H9 (cell line): ENCODE measurements around the gene IRF4. TPM values are rescaled to one million over a fixed set of nuclear protein-coding genes. Genes with fewer than 3 reads are reported as not detected.

Source experiments
- DNase-seq: peaks from one replicate; pipeline ENCODE4 v3.0.0-alpha.2; 2017
- H2AFZ ChIP-seq: one replicate; pipeline ENCODE4 v1.6.1; 2013; ENCODE audit warnings: mild to moderate bottlenecking, low read length, control low read depth, moderate library complexity
- H2AK5ac ChIP-seq: 2 replicates; pipeline ENCODE4 v1.6.1; 2013; ENCODE audit warnings: low read length, control low read depth, mixed read lengths; ENCODE audit not compliant: insufficient read length
- H2BK120ac ChIP-seq: one replicate; pipeline ENCODE4 v1.6.1; 2013; ENCODE audit warnings: low read depth, mild to moderate bottlenecking, low read length, control low read depth, inconsistent platforms; ENCODE audit not compliant: poor library complexity, severe bottlenecking
- H2BK12ac ChIP-seq: 2 replicates; pipeline ENCODE4 v1.6.1; 2013; ENCODE audit warnings: low read length, control low read depth, mixed read lengths, low read depth; ENCODE audit not compliant: insufficient read length
- H2BK15ac ChIP-seq: 2 replicates; pipeline ENCODE4 v1.6.1; 2013; ENCODE audit warnings: low read depth, low read length, control low read depth
- H2BK20ac ChIP-seq: one replicate; pipeline ENCODE4 v1.6.1; 2013; ENCODE audit warnings: low read depth, mild to moderate bottlenecking, low read length, control low read depth, inconsistent platforms; ENCODE audit not compliant: poor library complexity, severe bottlenecking
- H2BK5ac ChIP-seq: 2 replicates; pipeline ENCODE4 v1.6.1; 2013; ENCODE audit warnings: low read length, control low read depth, mixed read lengths; ENCODE audit not compliant: insufficient read length
- H3K14ac ChIP-seq: 2 replicates; pipeline ENCODE4 v1.6.1; 2013; ENCODE audit warnings: low read length, control low read depth; ENCODE audit not compliant: insufficient read depth
- H3K18ac ChIP-seq: 2 replicates; pipeline ENCODE4 v1.6.1; 2013; ENCODE audit warnings: low read depth, mild to moderate bottlenecking, mixed read lengths, low read length, control low read depth; ENCODE audit not compliant: insufficient read length
- H3K23ac ChIP-seq: 2 replicates; pipeline ENCODE4 v1.6.1; 2013; ENCODE audit warnings: low read length, control low read depth, mixed read lengths, low read depth; ENCODE audit not compliant: insufficient read length
- H3K23me2 ChIP-seq: 2 replicates; pipeline ENCODE4 v1.6.1; 2013; ENCODE audit warnings: low read depth, mild to moderate bottlenecking, mixed read lengths, low read length, control low read depth; ENCODE audit not compliant: insufficient read length, poor library complexity, severe bottlenecking
- H3K27ac ChIP-seq: 2 replicates; pipeline ENCODE4 v1.5.1; 2013; ENCODE audit warnings: low read length, control low read depth, mixed read lengths, low read depth; ENCODE audit not compliant: insufficient read length
- H3K27me3 ChIP-seq: 2 replicates; pipeline ENCODE4 v1.6.1; 2013; ENCODE audit warnings: low read length, control low read depth, inconsistent platforms; ENCODE audit not compliant: insufficient read depth
- H3K4ac ChIP-seq: 2 replicates; pipeline ENCODE4 v1.6.1; 2013; ENCODE audit warnings: low read depth, mild to moderate bottlenecking, control low read depth, inconsistent platforms, low read length, moderate library complexity
- H3K4me1 ChIP-seq: 2 replicates; pipeline ENCODE4 v1.6.1; 2013; ENCODE audit warnings: low read length, control low read depth, inconsistent platforms; ENCODE audit not compliant: insufficient read depth
- H3K4me2 ChIP-seq: 2 replicates; pipeline ENCODE4 v1.6.1; 2013; ENCODE audit warnings: low read length, control low read depth, mixed read lengths; ENCODE audit not compliant: insufficient read length, insufficient read depth
- H3K56ac ChIP-seq: 2 replicates; pipeline ENCODE4 v1.6.1; 2013; ENCODE audit warnings: low read depth, mild to moderate bottlenecking, mixed read lengths, low read length, control low read depth; ENCODE audit not compliant: insufficient read length
- H3K79me1 ChIP-seq: 2 replicates; pipeline ENCODE4 v1.6.1; 2013; ENCODE audit warnings: low read depth, mild to moderate bottlenecking, moderate library complexity, low read length, control low read depth, inconsistent platforms; ENCODE audit not compliant: insufficient read depth, poor library complexity, severe bottlenecking
- H3K79me2 ChIP-seq: 2 replicates; pipeline ENCODE4 v1.6.1; 2013; ENCODE audit warnings: low read length, control low read depth, inconsistent platforms; ENCODE audit not compliant: insufficient read depth
- H3K9ac ChIP-seq: 2 replicates; pipeline ENCODE4 v1.6.1; 2013; ENCODE audit warnings: low read length, control low read depth, mixed read lengths; ENCODE audit not compliant: insufficient read length; ENCODE audit errors: extremely low read depth
- H3K9me3 ChIP-seq: one replicate; pipeline ENCODE4 v1.6.1; 2013; ENCODE audit warnings: low read depth, low read length, inconsistent platforms; ENCODE audit not compliant: control insufficient read depth
- H3T11ph ChIP-seq: one replicate; pipeline ENCODE4 v1.6.1; 2013; ENCODE audit warnings: mild to moderate bottlenecking, low read length, control low read depth, inconsistent platforms
- H4K20me1 ChIP-seq: one replicate; pipeline ENCODE4 v1.6.1; 2013; ENCODE audit not compliant: control insufficient read depth, insufficient read length, insufficient read depth
- H4K5ac ChIP-seq: 2 replicates; pipeline ENCODE4 v1.6.1; 2013; ENCODE audit warnings: low read depth, mild to moderate bottlenecking, mixed read lengths, low read length, control low read depth; ENCODE audit not compliant: insufficient read length
- H4K8ac ChIP-seq: replicated peaks from 2 replicates; pipeline ENCODE4 v1.6.1; 2013; ENCODE audit warnings: low read length, control low read depth, mixed read lengths, low read depth; ENCODE audit not compliant: insufficient read length
- H4K91ac ChIP-seq: 2 replicates; pipeline ENCODE4 v1.6.1; 2013; ENCODE audit warnings: low read depth, mild to moderate bottlenecking, moderate library complexity, mixed read lengths, low read length, control low read depth; ENCODE audit not compliant: insufficient read length
- H3K27ac Mint-ChIP-seq, 3 experiments: 2 replicates in 2 of 3; 3 replicates in 1 of 3; pipeline ENCODE4 v1.8.0; 2020 to 2021; ENCODE audit warnings: mixed read lengths in 3 of 3, mild to moderate bottlenecking in 1 of 3, moderate library complexity in 1 of 3
- H3K27me3 Mint-ChIP-seq: 2 replicates; pipeline ENCODE4 v1.8.0; 2021; ENCODE audit warnings: low read depth, mild to moderate bottlenecking, moderate library complexity, mixed read lengths
- H3K36me3 Mint-ChIP-seq, 3 experiments: 2 replicates in 2 of 3; 3 replicates in 1 of 3; pipeline ENCODE4 v1.8.0; 2020 to 2021; ENCODE audit warnings: low read depth in 3 of 3, mixed read lengths in 3 of 3; ENCODE audit not compliant: insufficient read depth in 1 of 3
- H3K4me1 Mint-ChIP-seq, 2 experiments: 2 replicates each; pipeline ENCODE4 v1.8.0; 2020; ENCODE audit warnings: mixed read lengths in 2 of 2
- H3K4me3 Mint-ChIP-seq, 2 experiments: 2 replicates in 1 of 2; 3 replicates in 1 of 2; pipeline ENCODE4 v1.8.0; 2020 to 2021; ENCODE audit warnings: mild to moderate bottlenecking in 2 of 2, mixed read lengths in 2 of 2, moderate library complexity in 1 of 2
- H3K9me3 Mint-ChIP-seq, 2 experiments: 2 replicates in 1 of 2; 3 replicates in 1 of 2; pipeline ENCODE4 v1.8.0; 2020; ENCODE audit warnings: mild to moderate bottlenecking in 2 of 2, mixed read lengths in 2 of 2, moderate library complexity in 1 of 2
- WGBS: extraction: QIAGEN DNeasy Blood & Tissue Kit; methylation state at CpG from one replicate; pipeline ENCODE4 v1.1.7; 2013; ENCODE audit warnings: missing lambda C conversion rate, low lambda C conversion rate, mixed read lengths; ENCODE audit not compliant: insufficient read length; ENCODE audit errors: extremely low coverage; 5-methylcytosine and 5-hydroxymethylcytosine counted together
- total RNA-seq: library from RNA; stranded (reverse); gene quantifications from 2 replicates; pipeline ENCODE4 v1.2.1, GENCODE V29; 2021
- TF ChIP-seq, protein P1 (sequence below): fragments of 200-600 bp; sonication (generic); conservative IDR thresholded peaks from 3 replicates; pipeline ENCODE4 v1.8.0; 2021; ENCODE audit warnings: antibody characterized with exemption, mild to moderate bottlenecking

IRF4 gene
- total RNA-seq, 1 experiment from 2014 or later: 0.31 TPM

DNA sequence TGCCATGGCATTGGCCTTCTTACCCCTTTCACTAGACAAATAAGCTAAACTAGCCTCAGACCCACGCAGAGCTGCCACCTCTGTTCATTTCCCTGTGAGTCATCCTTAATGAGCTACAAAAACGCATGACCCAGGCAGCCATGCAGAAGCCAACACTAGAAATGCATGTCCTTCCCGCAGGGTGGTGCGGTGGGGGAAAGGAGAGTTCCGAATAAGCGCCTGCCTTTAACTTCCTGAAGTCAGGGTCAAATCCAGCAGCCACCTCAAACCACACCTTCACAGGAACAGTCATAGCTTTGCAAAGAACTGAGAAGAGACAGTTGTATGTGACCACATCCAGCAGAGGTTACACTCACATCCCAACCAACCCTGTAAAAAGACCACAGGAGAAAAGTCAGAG, 40.4 kb downstream of the IRF4 start:
- H3K27me3 Mint-ChIP-seq: peaks cover 8% of the 10 kb centered on the region; the same call in 1 of the 2 replicates

More for the DNA sequence above, 40.4 kb downstream of the IRF4 start:
- Histone ChIP-seq H3K9ac (no peak overlapping the region), H3K23ac (no peak overlapping the region), H4K20me1 (no peaks in the 10 kb centered on the region), H2BK15ac (no peak overlapping the region), H4K91ac (no peak overlapping the region), H2BK120ac (no peak overlapping the region), H3K27ac (no peak overlapping the region), H3K14ac (no peak overlapping the region), H3K23me2 (peaks cover 3% of the 10 kb centered on the region), H3K4ac (no peak overlapping the region), H3K79me2 (no peaks in the 10 kb centered on the region), H2AK5ac (no peak overlapping the region), H2BK5ac (no peak overlapping the region), H3K27me3 (no peaks in the 10 kb centered on the region), H2BK20ac (no peak overlapping the region), H3K4me1 (no peaks in the 10 kb centered on the region), H4K5ac (no peak overlapping the region), H2BK12ac (no peak overlapping the region), H3K79me1 (no peaks in the 10 kb centered on the region), H3K56ac (no peak overlapping the region), H2AFZ (no peak overlapping the region), H4K8ac (no peak overlapping the region), H3K18ac (no peak overlapping the region), H3K9me3 (no peaks in the 10 kb centered on the region), H3T11ph (no peak overlapping the region), H3K4me2 (no peak overlapping the region)
- WGBS: no CpG with 5 or more reads among the region's 6 CpGs
- Mint-ChIP-seq H3K9me3 (peaks cover 3% of the 10 kb centered on the region in 2 experiments; a peak in 4 of 5 replicates), H3K4me1 (no peaks in the 10 kb centered on the region; a peak in 1 of 4 replicates), H3K27ac (no peak overlapping the region; a peak in 1 of 7 replicates), H3K4me3 (no peak overlapping the region), H3K36me3 (peaks cover 0 to 2% (median 2%) of the 10 kb centered on the region in 3 experiments; a peak in 1 of 7 replicates)
- TF ChIP-seq, protein P1, sequence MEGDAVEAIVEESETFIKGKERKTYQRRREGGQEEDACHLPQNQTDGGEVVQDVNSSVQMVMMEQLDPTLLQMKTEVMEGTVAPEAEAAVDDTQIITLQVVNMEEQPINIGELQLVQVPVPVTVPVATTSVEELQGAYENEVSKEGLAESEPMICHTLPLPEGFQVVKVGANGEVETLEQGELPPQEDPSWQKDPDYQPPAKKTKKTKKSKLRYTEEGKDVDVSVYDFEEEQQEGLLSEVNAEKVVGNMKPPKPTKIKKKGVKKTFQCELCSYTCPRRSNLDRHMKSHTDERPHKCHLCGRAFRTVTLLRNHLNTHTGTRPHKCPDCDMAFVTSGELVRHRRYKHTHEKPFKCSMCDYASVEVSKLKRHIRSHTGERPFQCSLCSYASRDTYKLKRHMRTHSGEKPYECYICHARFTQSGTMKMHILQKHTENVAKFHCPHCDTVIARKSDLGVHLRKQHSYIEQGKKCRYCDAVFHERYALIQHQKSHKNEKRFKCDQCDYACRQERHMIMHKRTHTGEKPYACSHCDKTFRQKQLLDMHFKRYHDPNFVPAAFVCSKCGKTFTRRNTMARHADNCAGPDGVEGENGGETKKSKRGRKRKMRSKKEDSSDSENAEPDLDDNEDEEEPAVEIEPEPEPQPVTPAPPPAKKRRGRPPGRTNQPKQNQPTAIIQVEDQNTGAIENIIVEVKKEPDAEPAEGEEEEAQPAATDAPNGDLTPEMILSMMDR: no peak
- no peak for DNase-seq
